DMS 273 (cell line): Measurements from ENCODE around the gene AP5Z1.

Experiments used
- DNase-seq: peaks from one replicate; lab custom pipeline; 2025; ENCODE audit not compliant: unreplicated experiment; lab: John Stamatoyannopoulos, UW

Gene AP5Z1

GRCh38 chr7:4765776-4766490 is 9.5 kb upstream of the AP5Z1 start:
- DNase-seq: no peak

- no peak for DNase-seq
Observed at GRCh38 chr7:4766666-4767519, 8.5 kb upstream of the AP5Z1 start.

- no peak for DNase-seq
Observed at GRCh38 chr7:4768597-4769569, 6.5 kb upstream of the AP5Z1 start.

- DNase-seq: no peak
Observed at GRCh38 chr7:4769761-4770160, 5.7 kb upstream of the AP5Z1 start.

- no peak for DNase-seq
Observed at GRCh38 chr7:4770886-4771285, 4.5 kb upstream of the AP5Z1 start.

GRCh38 chr7:4771737-4772136 is 3.7 kb upstream of the AP5Z1 start:
- DNase-seq: no peak

- DNase-seq: no peak
Observed at GRCh38 chr7:4772306-4772705, 3.1 kb upstream of the AP5Z1 start.

GRCh38 chr7:4774007-4774406 is 1.4 kb upstream of the AP5Z1 start:
- no peak for DNase-seq

GRCh38 chr7:4774658-4775249 is 669 bp upstream of the AP5Z1 start:
- peak; percentile 82 for DNase-seq

- DNase-seq: peak; percentile 59
Observed at GRCh38 chr7:4775848-4776623, 613 bp downstream of the AP5Z1 start.

- DNase-seq: no peak
Observed at GRCh38 chr7:4779118-4779517, 3.7 kb downstream of the AP5Z1 start.

- DNase-seq: no peak
Observed at GRCh38 chr7:4781366-4782069, 6.1 kb downstream of the AP5Z1 start.

GRCh38 chr7:4782333-4783291 is 7.2 kb downstream of the AP5Z1 start:
- DNase-seq: no peak

- DNase-seq: no peak
Observed at GRCh38 chr7:4783292-4783652, 7.8 kb downstream of the AP5Z1 start.

GRCh38 chr7:4783762-4784351 is 8.4 kb downstream of the AP5Z1 start:
- DNase-seq: no peak

- no peak for DNase-seq
Observed at GRCh38 chr7:4784799-4785198, 9.4 kb downstream of the AP5Z1 start.

GRCh38 chr7:4785371-4785770 is 9.9 kb downstream of the AP5Z1 start:
- DNase-seq: no peak

GRCh38 chr7:4786015-4786414 is 10.6 kb downstream of the AP5Z1 start:
- no peak for DNase-seq
